Measurements from ENCODE around the gene NCCRP1.

Gene NCCRP1, protein sequence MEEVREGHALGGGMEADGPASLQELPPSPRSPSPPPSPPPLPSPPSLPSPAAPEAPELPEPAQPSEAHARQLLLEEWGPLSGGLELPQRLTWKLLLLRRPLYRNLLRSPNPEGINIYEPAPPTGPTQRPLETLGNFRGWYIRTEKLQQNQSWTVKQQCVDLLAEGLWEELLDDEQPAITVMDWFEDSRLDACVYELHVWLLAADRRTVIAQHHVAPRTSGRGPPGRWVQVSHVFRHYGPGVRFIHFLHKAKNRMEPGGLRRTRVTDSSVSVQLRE

DNA sequence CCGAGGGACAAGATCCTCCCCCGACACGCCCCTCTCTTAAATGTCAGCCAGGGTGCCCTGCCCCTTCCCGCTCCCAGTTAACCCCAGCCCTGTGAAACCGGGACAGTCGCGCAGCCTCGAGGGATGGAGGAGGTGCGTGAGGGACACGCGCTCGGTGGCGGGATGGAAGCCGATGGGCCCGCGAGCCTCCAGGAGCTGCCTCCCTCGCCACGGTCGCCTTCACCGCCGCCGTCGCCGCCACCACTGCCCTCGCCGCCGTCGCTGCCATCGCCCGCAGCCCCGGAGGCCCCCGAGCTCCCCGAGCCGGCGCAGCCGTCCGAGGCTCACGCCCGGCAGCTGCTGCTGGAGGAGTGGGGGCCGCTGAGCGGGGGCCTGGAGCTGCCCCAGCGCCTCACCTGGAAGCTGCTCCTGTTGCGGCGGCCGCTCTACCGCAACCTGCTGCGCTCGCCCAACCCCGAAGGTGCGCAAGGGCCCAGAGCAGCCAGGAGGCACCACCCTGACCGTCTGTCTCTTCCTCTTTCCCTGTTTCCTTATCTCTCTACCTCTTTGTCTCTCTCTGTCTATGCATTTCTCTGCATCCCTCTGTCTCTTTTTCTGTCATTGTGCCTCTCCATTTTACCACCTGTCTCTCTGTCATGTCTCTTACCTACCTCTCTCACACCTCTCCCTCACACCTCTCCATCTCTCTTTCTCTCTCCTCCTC is at the start of gene NCCRP1:
Gene NCCRP1 (plus strand): TSS at position 105 of the 703 bp plus-strand sequence. CDS start 19 bp downstream, at position 124.
- no peak for DNase-seq

DNA sequence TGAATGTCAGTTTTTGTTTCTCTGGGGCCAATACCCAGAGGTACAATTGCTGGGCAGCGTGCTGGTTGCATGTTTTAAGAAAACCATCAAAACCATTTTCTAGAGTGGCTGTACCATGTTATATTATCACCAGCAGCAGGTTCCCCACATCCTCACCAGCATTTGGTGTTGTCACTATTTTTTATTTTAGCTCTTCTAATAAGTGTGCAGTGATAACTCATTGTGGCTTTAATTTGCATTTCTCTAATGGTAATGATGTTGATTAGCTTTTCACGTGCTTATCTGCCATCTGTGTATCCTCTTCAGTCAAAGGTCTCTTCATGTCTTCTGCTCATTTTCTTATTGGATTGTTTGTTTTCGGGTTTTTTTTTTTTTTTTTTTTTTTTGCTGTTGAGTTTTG is 49.3 kb upstream of the NCCRP1 start:
- DNase-seq: no peak

DNA sequence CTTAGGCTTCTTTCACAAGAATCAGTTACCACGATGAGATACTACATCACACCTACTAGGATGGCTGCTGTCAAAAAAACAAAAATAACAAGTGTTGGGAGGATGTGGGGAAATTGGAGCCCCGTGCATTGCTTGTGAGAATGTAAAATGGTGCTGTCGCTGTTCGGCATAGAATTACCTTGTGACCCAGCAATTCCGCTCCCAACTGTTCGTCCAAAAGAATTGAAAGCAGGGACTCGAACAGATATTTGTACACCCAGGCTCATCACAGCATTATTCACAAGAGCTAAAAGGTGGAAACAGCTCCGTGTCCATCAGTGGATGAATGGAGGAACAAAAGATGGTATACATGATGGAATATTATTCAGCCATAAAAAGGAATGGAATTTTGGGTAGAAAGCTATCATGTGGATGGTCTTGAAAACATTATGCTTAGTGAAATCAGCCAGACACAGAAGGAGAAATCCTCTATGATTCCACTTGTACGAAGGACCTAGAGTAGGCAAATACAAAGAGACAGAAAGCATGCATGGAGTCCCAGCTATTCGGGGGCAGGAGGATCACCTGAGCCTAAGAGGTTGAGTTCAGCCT is 47.7 kb upstream of the NCCRP1 start:
- DNase-seq: no peak

DNA sequence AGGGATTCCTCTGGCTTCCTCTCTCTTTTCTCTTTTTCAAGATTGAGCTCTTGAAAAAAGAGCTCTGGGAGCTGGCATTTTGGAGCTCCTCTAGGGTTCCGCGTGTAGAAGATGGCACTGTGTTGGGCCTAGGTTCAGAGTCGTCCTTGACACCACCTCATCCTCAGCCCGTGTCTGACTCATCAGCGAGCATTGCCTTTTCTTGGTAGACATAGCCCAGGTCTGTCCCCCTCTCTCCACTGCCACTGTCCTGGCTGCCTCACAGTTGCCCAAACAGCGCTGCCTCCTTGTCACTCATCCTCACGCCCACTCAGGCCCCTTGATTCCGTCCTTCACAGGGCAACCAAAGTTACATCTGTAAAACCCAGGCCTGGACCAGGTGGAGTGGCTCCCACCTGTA is 46.5 kb upstream of the NCCRP1 start:
- DNase-seq: no peak

DNA sequence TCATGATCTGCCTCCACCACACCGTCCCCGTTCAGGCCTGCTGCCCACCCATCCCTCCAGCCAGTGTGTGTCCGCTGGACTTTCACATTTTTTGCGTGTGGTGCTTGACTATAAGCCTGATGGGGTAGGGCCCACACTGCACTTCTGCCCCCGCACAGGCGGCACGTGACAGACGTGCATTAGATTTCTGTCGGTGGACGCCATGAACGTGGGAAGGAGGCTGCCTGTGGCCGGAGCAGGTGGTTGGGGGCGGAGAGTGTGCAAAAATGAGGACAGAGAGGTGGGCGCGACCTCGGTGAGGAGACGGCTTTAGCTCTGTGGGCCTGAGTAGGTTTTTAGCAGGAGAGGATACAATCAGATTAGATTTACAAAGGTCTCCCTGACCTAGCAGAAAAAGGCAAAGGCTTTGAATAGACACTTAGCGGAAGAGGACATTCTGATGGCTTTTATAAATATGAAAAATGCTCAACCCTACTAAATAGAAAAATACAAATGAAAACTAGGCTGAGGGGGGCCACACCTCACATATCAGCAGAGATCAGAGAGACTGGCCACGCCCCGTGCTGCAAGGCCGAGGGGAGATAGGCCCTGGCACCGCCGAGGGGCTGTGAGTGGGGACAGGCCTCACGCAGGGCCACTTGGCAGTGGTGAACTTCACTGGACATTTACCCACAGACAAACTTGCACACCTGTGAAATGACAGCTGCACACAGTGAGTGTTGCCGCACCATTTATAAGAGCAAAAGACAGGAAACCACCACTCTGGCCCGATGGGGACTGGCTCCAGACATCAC is 45.8 kb upstream of the NCCRP1 start:
- DNase-seq: no peak

DNA sequence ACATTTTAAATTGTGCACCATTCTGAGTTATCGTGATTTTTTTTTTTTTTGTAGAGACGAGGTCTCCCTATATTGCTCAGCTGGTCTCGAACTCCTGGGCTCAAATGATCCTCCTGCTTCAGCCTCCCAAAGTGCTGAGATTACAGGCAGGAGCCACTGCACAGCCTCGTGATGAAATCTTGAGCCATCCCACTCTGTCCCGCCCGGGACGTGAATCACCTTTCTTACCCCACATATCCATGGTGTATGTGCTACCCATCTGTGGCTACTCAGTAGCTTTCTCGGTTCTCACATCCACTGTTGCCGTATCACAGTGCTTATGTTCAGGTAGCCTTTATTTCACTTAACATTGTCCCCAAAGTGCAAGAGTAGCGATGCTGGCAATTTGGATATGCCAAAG is 44.7 kb upstream of the NCCRP1 start:
- no peak for DNase-seq

DNA sequence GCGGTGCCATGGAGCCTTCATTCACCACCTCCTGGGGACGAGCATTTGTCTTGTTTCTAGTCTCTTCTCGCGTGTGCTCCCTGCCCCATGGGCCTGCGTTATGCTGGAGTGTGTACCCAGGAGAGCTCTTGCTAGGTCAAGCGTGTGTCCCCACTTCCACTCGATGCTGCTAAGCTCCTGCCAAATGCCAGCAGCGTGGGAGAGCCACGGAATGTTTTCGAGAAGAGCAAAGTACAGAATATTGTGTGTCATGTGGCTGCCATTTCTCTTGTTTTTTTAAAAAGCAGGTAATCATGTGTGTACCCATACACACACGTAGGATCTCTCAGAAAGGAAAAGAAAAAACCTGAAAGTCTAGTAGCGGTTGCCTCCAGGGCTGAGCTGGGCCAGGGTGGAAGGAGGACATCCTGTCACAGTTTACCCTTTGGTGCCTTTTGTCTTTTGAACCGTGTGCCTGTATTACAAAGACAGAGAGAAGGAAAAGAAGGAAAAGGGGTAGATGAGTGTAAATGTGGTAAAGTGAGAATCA is 42.6 kb upstream of the NCCRP1 start:
- no peak for DNase-seq

DNA sequence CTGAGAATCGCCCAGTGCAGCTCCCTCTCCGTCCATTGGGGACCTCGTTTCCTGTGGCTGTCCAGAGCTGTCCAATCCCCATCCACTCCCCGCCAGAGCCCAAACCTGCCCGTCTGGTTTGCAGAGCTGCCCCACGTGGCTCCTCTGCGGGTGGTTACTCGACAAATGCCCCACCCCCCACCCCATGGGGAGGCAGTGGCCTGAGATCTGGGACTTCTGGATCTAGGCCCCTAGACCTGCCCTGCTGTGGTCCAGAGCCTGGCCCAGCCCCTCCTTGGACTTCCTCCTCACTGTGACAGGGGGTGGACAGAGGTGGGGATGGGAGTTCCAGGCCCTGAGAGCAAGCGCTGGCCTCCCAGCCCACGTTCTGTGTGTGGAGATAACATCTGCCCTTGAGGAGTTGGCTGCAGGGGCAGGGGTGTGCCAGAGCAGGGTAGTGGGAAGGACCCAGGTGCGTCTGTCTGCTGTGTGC is 42.1 kb upstream of the NCCRP1 start:
- DNase-seq: no peak

DNA sequence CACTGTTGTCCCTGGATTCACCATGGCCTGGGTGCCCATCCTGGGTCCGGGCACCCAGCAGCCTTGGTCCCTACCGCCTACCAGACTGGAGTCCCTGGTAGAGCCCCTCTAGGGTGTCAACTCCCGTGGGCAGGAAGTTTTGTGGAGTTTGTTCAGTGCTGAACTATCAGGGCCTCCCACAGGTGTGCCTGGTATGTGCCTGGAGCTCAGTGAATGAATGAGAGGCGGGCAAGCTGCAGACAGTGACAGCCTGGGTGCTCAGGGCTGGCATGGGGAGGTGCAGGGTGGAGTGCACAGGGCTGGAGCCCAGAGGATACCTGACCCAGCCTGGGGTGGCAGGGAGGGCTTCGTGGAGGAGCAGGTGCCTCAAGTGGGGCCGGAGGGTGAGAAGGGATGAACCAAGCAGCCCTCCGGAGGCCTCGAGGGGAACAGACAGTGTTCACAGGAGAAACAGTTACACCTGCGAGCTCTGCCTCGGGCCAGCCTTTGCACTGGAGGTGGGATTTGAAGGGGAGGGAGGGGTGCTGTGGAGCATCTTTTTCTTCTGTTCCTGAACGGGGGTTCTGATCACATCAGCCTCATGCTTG is 41.6 kb upstream of the NCCRP1 start:
- DNase-seq: no peak

DNA sequence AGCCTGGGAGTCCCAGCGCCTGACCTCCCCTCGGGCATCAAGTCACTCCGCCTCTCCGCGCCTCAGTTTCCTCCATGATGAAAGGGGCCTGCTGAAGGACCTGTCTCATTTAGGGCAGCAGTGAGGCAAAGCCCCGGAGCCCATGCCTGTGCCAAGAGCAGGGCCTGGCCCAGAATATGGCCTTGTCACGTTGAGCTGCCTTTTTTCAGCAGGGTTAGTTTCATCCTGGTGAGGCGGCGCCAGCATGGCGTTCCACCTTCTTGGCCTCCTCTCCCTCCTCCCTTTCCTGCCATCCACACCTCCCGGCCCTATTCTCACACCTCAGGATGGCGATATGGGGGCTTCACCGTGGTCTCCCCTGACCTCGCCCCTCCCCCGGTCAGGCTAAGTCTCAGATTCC is 41.0 kb upstream of the NCCRP1 start:
- DNase-seq: no peak

DNA sequence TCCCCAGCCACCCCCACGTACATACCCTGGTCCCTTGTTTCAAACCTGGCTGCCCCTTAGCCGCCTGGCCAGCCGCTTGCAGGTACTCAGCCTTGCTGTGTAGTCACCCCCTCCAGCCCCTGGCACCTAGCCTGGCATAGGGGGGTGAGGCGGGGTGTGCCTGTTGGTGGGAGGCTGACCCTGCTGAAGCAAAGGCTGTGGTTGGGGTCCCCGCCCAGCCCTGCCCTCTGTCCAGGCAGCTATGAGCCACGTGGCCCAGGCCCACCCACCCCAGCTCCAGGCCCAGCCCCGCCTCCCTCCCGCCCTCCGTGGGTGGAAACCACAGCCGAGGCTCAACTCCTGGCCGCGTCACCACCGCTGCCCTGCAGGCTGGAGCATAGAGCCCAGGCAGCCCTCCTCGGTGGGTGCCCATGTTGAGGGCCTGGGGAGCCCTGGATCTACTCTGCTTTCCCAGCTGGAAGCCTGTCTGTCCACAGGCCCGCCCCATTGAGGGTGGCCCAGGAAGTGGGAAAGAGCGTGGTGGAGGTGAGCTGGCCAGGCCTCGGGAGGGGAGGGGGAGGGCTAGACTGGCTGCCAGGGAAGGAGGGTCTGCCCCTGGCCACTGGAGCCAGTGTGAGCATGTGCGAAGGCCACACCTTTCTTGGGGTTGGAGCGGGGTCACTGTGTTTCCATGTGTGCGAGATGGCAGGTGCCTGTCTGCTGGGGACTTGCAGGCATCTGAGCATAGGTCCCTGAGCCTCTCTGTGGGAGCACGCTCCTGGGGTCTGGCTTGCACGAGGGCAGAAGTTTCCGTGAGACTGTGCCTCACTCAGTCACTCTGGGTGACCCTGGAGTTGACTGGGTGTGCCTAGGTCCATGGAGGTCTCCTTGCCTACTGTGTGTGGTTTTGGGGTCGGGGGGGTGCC is 40.2 kb upstream of the NCCRP1 start:
- DNase-seq: no peak

DNA sequence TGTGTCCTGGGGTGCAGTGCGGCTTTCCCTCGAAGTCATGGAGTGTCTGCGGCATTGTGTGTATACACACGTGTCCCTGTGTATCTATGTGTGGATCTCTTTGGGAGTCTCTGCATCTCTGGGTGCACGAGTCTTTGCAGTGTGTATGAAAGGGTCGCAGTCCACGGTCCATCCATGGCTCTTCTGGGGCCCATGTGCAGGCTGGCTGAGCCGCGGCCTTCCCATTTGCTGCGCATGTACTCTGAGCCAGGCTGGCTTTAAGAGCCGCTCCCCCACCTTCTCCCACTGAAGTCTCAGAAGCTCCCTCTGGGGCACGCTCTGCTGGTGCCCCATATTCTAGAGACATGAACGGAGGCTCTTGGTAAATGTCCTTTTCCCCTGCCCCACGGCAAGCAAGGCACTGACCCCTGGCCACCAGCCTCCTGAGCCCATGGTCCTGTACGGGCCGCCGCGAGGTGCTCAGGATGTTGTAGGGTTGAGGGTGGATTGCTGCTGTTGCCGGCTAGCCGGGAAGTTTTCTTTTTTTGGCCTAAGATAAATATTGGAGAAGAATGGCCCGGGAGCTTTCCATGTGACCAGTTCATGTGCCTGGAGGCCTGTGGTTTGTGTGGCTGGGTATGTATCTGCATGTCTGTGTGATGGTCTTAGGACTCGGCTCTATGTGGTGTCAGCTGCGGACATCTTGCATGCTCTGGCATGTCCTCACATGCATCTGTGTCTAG is 39.3 kb upstream of the NCCRP1 start:
- no peak for DNase-seq

DNA sequence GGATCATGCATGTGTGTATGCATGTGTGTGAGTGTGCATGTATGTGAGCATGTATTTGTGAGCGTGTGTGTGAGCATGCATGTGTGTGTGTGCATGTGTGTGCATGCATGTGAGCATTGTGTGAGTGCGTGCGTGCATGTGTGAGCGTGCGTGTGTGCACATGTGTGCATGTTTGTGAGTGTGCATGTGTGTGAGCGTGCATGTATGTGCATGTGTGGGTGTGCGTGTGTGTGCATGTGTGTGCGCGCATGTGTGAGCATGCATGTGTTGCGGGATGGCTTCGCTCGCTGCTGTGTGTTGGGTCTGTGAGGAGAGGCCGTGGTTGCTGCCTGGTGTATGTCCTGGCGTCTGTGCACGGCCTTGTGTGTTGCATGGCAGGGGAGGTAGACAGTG is 38.8 kb upstream of the NCCRP1 start:
- DNase-seq: no peak

DNA sequence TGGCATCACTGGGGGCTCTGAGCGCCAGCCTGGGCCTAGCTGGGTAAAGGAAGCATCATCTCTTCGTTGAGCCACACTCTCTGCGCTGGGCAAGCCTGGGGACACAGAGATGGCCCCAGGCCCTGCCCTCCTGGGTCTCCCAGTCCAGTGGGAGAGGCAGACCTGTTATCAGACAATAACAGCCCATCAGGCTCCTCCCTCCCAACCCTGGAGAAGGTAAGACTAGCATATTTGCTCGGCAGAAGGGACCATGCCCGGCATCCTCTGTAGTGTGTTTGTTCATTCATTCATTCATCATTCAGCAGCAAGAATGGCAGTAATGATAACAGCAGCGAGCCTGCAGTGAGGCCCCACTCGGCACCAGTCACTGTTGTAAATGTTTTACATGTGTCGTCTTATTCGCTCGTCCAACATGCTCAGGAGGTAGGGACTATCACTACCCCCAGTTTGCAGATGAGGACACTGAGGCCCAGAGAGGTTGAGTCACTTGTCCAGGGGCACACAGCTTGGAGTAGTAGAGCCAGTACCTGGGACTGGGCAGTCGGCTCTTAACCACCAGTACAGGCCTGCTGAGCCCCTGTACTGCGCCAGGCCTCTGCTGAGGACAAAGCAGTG is 38.0 kb upstream of the NCCRP1 start:
- DNase-seq: no peak

DNA sequence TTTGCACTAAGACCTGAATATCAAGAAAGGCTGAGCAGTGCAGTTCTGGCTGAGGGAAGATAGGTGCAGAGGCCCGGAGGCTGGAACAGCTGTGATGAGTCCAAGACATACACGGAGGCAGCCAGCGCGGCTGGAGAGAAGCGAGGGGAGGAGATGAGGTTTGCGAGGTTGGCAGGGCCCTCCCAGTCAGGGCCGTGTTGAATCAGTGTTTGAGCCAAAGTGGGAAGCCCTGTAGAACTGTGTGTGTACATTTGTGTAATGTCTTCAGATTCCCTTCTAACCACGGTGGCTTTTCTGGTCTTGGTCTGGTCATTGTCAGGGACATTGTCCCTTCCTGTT is 36.3 kb upstream of the NCCRP1 start:
- DNase-seq: no peak

DNA sequence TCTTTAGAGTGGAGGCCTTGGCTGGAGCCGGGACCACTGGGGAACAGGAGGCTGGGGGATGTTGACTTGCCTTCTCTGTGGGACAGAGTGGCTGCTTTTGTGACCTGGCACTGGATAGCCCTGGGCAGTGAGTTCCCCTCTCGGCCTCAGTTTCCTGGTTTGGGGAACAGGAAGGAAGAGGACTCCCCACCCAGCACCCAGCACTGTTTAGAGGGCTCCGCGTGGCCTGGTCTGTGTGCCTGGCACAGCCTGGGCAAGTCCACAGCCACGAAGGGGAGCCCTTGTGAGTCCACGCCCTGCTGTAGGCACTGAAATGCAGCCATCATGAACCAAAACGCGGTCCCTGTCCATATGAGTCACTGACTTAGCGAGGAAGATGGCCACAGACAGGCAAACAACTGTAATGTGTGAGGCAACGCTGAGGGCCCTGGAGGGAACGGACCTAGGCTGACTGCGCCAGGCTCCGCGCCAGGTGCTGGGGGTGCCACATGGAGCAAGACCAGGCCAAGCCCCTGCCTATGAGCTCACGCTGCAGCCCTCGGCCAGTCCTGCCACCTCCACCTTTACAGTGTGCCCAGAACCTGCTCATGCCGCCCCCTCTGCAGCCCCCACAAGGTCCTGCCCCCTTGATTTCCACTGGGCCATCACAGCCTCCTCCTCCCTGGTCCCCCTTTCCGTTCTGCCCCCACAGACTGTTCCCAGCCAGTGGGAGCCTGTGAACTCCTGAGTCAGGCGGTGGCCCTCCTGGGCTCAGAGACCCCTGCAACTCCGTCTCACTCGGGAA is 35.7 kb upstream of the NCCRP1 start:
- no peak for DNase-seq

DNA sequence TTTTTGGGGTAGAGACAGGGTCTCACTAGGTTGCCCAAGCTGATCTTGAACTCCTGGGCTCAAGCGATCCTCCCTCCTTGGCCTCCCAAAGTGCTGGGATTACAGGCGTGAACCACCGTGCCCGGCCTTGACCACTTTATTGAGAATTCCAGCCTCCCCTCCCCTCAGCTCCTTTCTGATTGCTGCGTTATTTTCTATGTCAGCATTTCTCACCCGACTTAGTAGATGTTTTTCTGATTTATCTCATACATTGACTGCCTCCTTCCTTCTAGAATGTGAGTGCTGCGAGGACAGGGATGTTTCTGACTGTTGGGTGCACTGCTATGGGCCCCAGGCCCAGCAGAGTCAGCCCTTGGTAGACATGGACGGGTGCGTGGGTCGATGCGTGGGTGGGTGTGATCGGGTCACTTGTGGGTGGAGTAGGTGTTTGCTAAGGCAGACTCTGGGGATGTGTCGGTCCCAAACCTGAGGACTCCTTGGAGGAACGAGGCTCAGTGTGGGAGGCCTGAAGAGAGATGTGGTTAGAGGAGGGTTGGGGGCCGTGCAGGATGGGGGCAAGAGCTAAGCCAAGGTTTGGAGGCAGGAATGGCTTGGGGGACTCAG is 34.2 kb upstream of the NCCRP1 start:
- DNase-seq: no peak

DNA sequence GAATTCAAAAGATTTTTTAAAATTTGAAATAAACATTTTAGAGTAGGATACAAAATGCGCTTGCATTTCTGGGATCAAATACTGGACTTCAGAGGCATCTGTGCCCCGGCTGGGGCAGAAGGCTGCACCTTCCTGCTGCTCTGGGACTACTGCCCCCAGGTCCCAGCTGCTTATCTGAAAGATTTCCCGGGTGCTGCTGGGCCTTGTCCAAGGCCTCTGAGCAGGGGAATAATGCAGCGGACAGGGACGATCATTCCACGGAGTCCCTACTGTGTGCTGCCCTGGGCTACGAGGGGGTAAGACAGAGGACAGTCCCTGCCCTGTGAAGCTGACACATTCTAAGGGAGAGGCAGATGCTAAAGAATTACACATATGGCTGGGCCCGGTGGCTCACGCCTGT is 33.1 kb upstream of the NCCRP1 start:
- no peak for DNase-seq

DNA sequence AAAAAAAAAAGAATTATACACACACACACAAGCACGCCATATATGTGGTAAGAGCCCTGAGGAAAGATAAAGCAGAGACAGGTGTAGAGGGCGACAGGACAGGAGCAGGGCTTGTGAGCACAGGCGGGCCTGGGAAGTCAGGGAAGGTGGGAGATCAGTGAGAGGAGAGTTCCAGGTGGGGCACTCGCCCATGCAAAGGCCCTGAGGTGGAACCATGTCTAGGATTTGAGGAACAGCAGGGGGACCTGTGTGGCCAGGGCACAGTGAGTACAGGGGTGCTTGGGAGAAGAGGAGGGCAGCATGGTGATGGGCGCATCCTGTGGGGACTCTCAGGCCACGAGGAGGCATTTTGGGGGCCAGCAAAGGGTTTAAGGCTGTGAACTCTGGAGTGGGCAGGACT is 32.5 kb upstream of the NCCRP1 start:
- DNase-seq: no peak
